Mesenchymal stem cell (in vitro differentiated cells and primary cell): Measurements from ENCODE around the gene COL4A2.
"Not testable (repeated sequence)": the region's sequence is repeated elsewhere in the genome, so short reads cannot be mapped to it uniquely, and the experiment has no call there.

Source experiments
- DNase-seq: peaks from one replicate; pipeline ENCODE4 v3.0.0-alpha.2; 2013
- H2AFZ ChIP-seq: one replicate; pipeline ENCODE4 v1.6.1; 2013; ENCODE audit warnings: low read depth, mild to moderate bottlenecking, control low read depth, inconsistent platforms, low read length, moderate library complexity
- H2AK5ac ChIP-seq: 2 replicates; pipeline ENCODE4 v1.6.1; 2013; ENCODE audit warnings: low read length, moderate library complexity, mild to moderate bottlenecking, inconsistent platforms; ENCODE audit not compliant: severe bottlenecking
- H2BK120ac ChIP-seq: one replicate; pipeline ENCODE4 v1.6.1; 2013; ENCODE audit warnings: low read depth, mild to moderate bottlenecking, inconsistent platforms, low read length, moderate library complexity
- H2BK12ac ChIP-seq, 2 experiments: one replicate each; pipeline ENCODE4 v1.6.1; 2013; ENCODE audit warnings: inconsistent platforms in 2 of 2, low read length in 2 of 2, mild to moderate bottlenecking in 2 of 2, moderate library complexity in 2 of 2, control low read depth in 1 of 2
- H2BK15ac ChIP-seq: one replicate; pipeline ENCODE4 v1.6.1; 2013; ENCODE audit warnings: mild to moderate bottlenecking, low read depth, inconsistent platforms; ENCODE audit not compliant: poor library complexity, severe bottlenecking
- H2BK5ac ChIP-seq: 2 replicates; pipeline ENCODE4 v1.6.1; 2013; ENCODE audit warnings: low read depth, mild to moderate bottlenecking, low read length, control low read depth, inconsistent platforms; ENCODE audit not compliant: poor library complexity, severe bottlenecking
- H3K14ac ChIP-seq, 2 experiments: one replicate each; pipeline ENCODE4 v1.6.1; 2013; ENCODE audit warnings: inconsistent platforms in 2 of 2, low read length in 2 of 2, control low read depth in 1 of 2, mild to moderate bottlenecking in 1 of 2, moderate library complexity in 1 of 2
- H3K18ac ChIP-seq, 2 experiments: one replicate each; pipeline ENCODE4 v1.6.1; 2013; ENCODE audit warnings: inconsistent platforms in 2 of 2, low read length in 2 of 2, control low read depth in 1 of 2, low read depth in 1 of 2, mild to moderate bottlenecking in 1 of 2
- H3K23ac ChIP-seq, 2 experiments: one replicate each; pipeline ENCODE4 v1.6.1; 2013; ENCODE audit warnings: inconsistent platforms in 2 of 2, low read length in 2 of 2, mild to moderate bottlenecking in 2 of 2, moderate library complexity in 2 of 2, control low read depth in 1 of 2
- H3K27ac ChIP-seq: 2 replicates; pipeline ENCODE4 v1.5.1; 2013; ENCODE audit warnings: mild to moderate bottlenecking, moderate library complexity, low read length, control low read depth, inconsistent platforms; ENCODE audit not compliant: poor library complexity, severe bottlenecking
- H3K27me3 ChIP-seq, 2 experiments: 2 replicates each; pipeline versions ENCODE4 v1.6.1 to v1.7.0; 2013; ENCODE audit warnings: low read length in 2 of 2, mild to moderate bottlenecking in 2 of 2, moderate library complexity in 2 of 2, control low read depth in 1 of 2, inconsistent platforms in 1 of 2; ENCODE audit not compliant: control insufficient read depth in 1 of 2, insufficient read depth in 1 of 2
- H3K36me3 ChIP-seq, 2 experiments: 2 replicates each; pipeline versions ENCODE4 v1.6.1 to v1.7.0; 2013; ENCODE audit warnings: low read length in 2 of 2, control low read depth in 1 of 2, inconsistent platforms in 1 of 2, low read depth in 1 of 2, mild to moderate bottlenecking in 1 of 2; ENCODE audit not compliant: insufficient read depth in 2 of 2, control insufficient read depth in 1 of 2
- H3K4ac ChIP-seq, 2 experiments: one replicate each; pipeline ENCODE4 v1.6.1; 2013; ENCODE audit warnings: inconsistent platforms in 2 of 2, low read length in 2 of 2, mild to moderate bottlenecking in 2 of 2, moderate library complexity in 2 of 2, control low read depth in 1 of 2, low read depth in 1 of 2
- H3K4me1 ChIP-seq: 2 replicates; pipeline ENCODE4 v1.6.1; 2013; ENCODE audit warnings: low read depth, low read length, control low read depth; ENCODE audit not compliant: control insufficient read depth, insufficient read depth
- H3K4me2 ChIP-seq: 2 replicates; pipeline ENCODE4 v1.6.1; 2013; ENCODE audit warnings: low read length, mild to moderate bottlenecking, inconsistent platforms; ENCODE audit not compliant: poor library complexity, severe bottlenecking
- H3K4me3 ChIP-seq, 2 experiments: 2 replicates each; pipeline versions ENCODE4 v1.5.1 to v1.7.0; 2013; ENCODE audit warnings: low read length in 2 of 2, mild to moderate bottlenecking in 2 of 2, control low read depth in 1 of 2, low read depth in 1 of 2; ENCODE audit not compliant: insufficient read depth in 1 of 2
- H3K79me1 ChIP-seq: replicated peaks from 2 replicates; pipeline ENCODE4 v1.6.1; 2013; ENCODE audit warnings: mild to moderate bottlenecking, control low read depth, low read length, inconsistent platforms; ENCODE audit not compliant: poor library complexity, severe bottlenecking
- H3K9ac ChIP-seq: 2 replicates; pipeline ENCODE4 v1.7.0; 2013; ENCODE audit warnings: mild to moderate bottlenecking, low read length, moderate library complexity
- H3K9me3 ChIP-seq: 2 replicates; pipeline ENCODE4 v1.7.0; 2013; ENCODE audit warnings: mild to moderate bottlenecking, low read length; ENCODE audit not compliant: control insufficient read depth
- H4K8ac ChIP-seq: one replicate; pipeline ENCODE4 v1.6.1; 2013; ENCODE audit warnings: inconsistent platforms, mild to moderate bottlenecking, low read length, moderate library complexity
- H4K91ac ChIP-seq: one replicate; pipeline ENCODE4 v1.6.1; 2013; ENCODE audit warnings: mild to moderate bottlenecking, low read length, inconsistent platforms
- WGBS: methylation state at CpG from one replicate; pipeline ENCODE4 v1.1.7; 2013; ENCODE audit warnings: mixed read lengths; 5-methylcytosine and 5-hydroxymethylcytosine counted together

The COL4A2 gene

DNA sequence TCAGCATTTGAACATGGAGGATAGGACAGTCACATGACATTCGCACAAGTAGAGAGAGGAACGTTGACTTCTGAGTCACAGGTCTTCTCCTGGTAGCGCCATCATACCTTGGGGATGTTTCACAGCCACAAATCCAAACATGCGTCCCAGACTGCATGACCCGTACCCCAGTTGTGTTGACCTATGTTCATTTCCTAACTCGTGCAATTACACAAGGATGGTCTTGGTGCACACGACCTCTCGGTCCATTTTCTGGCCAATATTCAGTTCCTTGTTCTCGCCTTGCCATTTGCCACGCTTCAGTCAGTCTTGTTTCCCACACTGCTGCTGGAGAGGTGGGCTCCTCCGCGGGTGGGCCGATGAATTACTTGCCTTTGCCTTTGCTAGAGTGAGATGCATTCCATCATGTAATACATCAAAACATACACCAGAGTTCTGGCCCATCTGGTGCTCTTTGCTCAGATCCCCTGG, 87.3 kb downstream of the COL4A2 start:
- Histone ChIP-seq H3K36me3 (peaks cover 0 to 16% of the 10 kb centered on the region in 2 experiments), H3K18ac (peak overlapping the region; percentile 67 to 71), H4K91ac (peak overlapping the region; percentile 73), H3K27ac (peak overlapping the region; percentile 6), H3K4me3 (no peak overlapping the region), H3K27me3 (no peaks in the 10 kb centered on the region), H2AFZ (no peak overlapping the region), H3K9ac (no peak overlapping the region), H2AK5ac (peak overlapping the region; percentile 16), H3K4ac (peak overlapping the region; percentile 17 to 76), H3K23ac (no peak overlapping the region), H2BK120ac (peak overlapping the region; percentile 94), H3K79me1 (peaks cover 14% of the 10 kb centered on the region), H2BK15ac (no peak overlapping the region), H2BK5ac (no peak overlapping the region), H3K9me3 (no peaks in the 10 kb centered on the region), H2BK12ac (peak overlapping the region; percentile 66 to 81), H3K4me1 (peaks cover 22% of the 10 kb centered on the region), H3K14ac (peak overlapping the region in 1 of 2 experiments; percentile 23), H3K4me2 (no peak overlapping the region), H4K8ac (peak overlapping the region; percentile 81)
- 34% methylated on average over 13 of the region's 13 CpGs for WGBS
- DNase-seq: peak; percentile 97

DNA sequence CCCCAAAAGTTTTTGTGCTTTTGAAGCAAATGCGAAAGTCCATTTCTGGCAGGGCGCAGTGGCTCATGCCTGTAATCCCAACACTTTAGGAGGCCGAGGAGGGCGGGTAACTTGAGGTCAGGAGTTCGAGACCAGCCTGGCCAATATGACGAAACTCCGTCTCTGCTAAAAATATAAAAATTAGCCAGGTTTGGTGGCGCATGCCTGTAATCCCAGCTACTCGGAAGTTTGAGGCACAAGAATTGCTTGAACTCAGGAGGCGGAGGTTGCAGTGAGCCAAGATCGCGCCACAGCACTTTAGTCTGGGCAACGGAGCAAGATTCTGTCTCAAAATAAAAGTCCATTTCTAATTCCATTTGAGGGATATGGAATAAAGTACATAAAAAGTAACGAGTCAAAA, 88.5 kb downstream of the COL4A2 start:
- H3K14ac ChIP-seq, H3K9me3 ChIP-seq, H3K4me3 ChIP-seq, H3K36me3 ChIP-seq, H3K9ac ChIP-seq, H3K27me3 ChIP-seq, H3K23ac ChIP-seq, DNase-seq, H2BK15ac ChIP-seq, H3K4me2 ChIP-seq, H2AFZ ChIP-seq, H3K27ac ChIP-seq: not testable (repeated sequence)
- Histone ChIP-seq H3K18ac (peak overlapping the region; percentile 50 to 52), H2AK5ac (peak overlapping the region; percentile 30), H2BK12ac (peak overlapping the region in 1 of 2 experiments; percentile 33), H4K8ac (peak overlapping the region; percentile 76), H3K79me1 (peaks cover 14% of the 10 kb centered on the region), H3K4me1 (peaks cover 18% of the 10 kb centered on the region), H3K4ac (peak overlapping the region in 1 of 2 experiments; percentile 73), H4K91ac (peak overlapping the region; percentile 44), H2BK120ac (peak overlapping the region; percentile 76), H2BK5ac (peak overlapping the region; percentile 33)
- WGBS: 92% methylated on average over 10 of the region's 14 CpGs

DNA sequence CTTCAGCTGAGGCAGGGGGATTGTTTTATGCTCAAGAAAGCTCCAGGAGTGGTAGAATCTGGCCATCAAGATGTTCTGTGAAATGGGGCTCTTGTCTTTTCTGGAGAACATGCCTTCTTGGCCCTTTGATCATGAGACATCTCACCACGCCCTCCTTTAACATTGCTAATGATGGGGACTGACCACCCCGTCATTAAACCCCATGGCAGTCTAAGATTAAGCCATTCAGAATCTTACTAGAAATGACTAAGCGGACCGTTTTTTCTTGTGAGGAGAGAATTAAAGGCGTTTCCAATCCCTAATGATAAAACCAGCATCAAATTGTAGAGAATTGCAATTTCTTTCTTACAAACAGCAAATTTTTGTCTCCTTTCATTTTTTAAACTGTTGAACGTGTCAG, 89.4 kb downstream of the COL4A2 start:
- peak overlapping the region in 1 of 2 experiments; percentile 39 for H3K4me3 ChIP-seq
- 55% methylated on average over 2 of the region's 6 CpGs for WGBS
- no peaks in the 10 kb centered on the region for H3K27me3 ChIP-seq
- peak overlapping the region; percentile 83 for H2BK120ac ChIP-seq
- no peak for DNase-seq
- peak overlapping the region; percentile 69 to 98 for H3K18ac ChIP-seq
- H2BK12ac ChIP-seq: peak overlapping the region; percentile 66 to 78
- no peak overlapping the region for H3K14ac ChIP-seq
- H3K4ac ChIP-seq: peak overlapping the region; percentile 82 to 94
- H3K79me1 ChIP-seq: peaks cover 15% of the 10 kb centered on the region
- H4K91ac ChIP-seq: peak overlapping the region; percentile 94
- peak overlapping the region; percentile 81 for H4K8ac ChIP-seq
- H3K9ac ChIP-seq: peak overlapping the region; percentile 94
- peak overlapping the region; percentile 93 for H3K27ac ChIP-seq
- H3K9me3 ChIP-seq: no peaks in the 10 kb centered on the region
- H3K4me1 ChIP-seq: peaks cover 18% of the 10 kb centered on the region
- H2BK5ac ChIP-seq: no peak overlapping the region
- no peak overlapping the region for H2BK15ac ChIP-seq
- peaks cover 0 to 7% of the 10 kb centered on the region in 2 experiments for H3K36me3 ChIP-seq
- H3K4me2 ChIP-seq: no peak overlapping the region
- H2AFZ ChIP-seq: no peak overlapping the region
- H2AK5ac ChIP-seq: peak overlapping the region; percentile 79
- H3K23ac ChIP-seq: no peak overlapping the region

DNA sequence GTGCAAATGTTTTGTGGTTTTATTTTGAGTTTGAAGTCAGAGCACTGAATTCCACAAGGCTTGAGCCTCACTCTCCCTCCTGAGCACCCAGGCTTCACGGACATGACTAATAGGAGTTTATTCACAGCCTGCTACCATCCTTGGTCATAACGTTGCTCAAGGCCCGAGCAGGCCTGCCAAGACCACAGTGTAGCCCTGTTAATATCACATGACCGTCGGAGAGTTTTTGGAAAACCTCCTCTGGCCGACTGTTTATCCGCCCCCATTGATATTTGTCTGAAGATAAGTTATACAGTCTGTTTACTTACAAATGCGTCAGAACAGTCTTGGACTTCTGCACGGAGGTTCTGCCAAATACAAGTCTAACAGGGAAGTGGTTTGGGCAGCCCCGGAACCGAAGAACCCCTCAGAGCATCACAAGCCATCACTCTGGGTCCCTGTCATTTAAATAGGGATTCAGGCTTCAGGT, 89.9 kb downstream of the COL4A2 start:
- no peak overlapping the region for H3K14ac ChIP-seq
- H3K27me3 ChIP-seq: no peaks in the 10 kb centered on the region

More for the DNA sequence above, 89.9 kb downstream of the COL4A2 start:
- Histone ChIP-seq H3K9ac (peak overlapping the region; percentile 94), H3K79me1 (peaks cover 11% of the 10 kb centered on the region), H2AK5ac (peak overlapping the region; percentile 33), H2AFZ (no peak overlapping the region), H3K9me3 (no peaks in the 10 kb centered on the region), H4K8ac (no peak overlapping the region), H2BK15ac (no peak overlapping the region), H4K91ac (no peak overlapping the region), H2BK5ac (peak overlapping the region; percentile 60), H3K27ac (peak overlapping the region; percentile 93), H3K4me1 (peaks cover 15% of the 10 kb centered on the region), H3K18ac (no peak overlapping the region), H3K36me3 (peaks cover 0 to 3% of the 10 kb centered on the region in 2 experiments), H3K4ac (no peak overlapping the region), H2BK120ac (peak overlapping the region; percentile 61), H3K4me2 (no peak overlapping the region), H3K4me3 (peak overlapping the region in 1 of 2 experiments; percentile 68), H3K23ac (no peak overlapping the region), H2BK12ac (no peak overlapping the region)
- peak; percentile 100 for DNase-seq
- WGBS: 9% methylated on average over 9 of the region's 11 CpGs
